NK-92 (cell line): ENCODE results near the gene TSPAN10.
"Not testable (repeated sequence)": the region's sequence is repeated elsewhere in the genome, so short reads cannot be mapped to it uniquely, and the experiment has no call there.

Experiments used
- DNase-seq: peaks from one replicate; lab custom pipeline; 2025; ENCODE audit not compliant: unreplicated experiment; lab: John Stamatoyannopoulos, UW

Gene TSPAN10

GRCh38 chr17:81660441-81660840, 23.4 kb downstream of the TSPAN10 start:
- DNase-seq = no peak

DNA sequence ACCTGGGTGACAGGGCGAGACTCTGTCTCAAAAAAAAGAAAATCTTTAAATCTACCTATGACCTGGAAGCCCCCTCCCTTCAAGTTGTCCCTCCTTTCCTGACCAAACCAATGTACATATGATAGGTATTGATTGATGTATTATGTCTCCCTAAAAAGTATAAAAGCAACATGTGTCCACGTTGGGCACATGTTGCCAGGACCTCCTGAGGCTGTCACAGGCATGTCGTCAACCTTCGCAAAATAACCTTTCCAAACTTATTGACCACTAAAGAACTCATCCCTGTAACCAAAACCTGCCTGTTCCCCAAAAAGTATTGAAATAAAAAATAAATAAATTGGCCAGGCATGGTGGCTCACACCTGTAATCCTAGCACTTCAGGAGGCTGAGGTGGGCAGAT, 25.0 kb downstream of the TSPAN10 start:
- DNase-seq = no peak

DNA sequence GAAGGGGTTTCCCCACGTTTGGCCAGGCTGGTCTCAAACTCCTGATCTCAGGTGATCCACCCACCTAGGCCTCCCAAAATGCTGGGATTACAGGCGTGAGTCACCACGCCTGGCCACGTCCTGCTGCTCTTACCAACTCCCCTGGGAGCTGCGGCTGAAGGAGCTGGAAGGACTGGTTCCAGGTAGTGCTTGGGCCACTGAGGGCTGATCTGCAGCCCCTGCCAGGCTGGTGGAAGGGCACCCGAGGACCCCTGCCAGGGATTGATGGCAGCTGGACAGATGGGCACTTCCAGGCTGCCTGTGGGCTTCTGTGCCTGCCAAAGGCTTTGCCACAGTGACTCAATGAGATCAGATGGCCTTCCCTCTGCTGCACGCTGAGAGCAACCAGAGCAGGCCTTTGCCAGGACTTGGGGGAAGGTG, 27.1 kb downstream of the TSPAN10 start:
- DNase-seq = no peak

GRCh38 chr17:81665205-81666091, 28.5 kb downstream of the TSPAN10 start:
- no peak for DNase-seq

- DNase-seq = no peak
Measured at GRCh38 chr17:81666092-81666341, 29.0 kb downstream of the TSPAN10 start.

- DNase-seq = peak; percentile 66
Measured at GRCh38 chr17:81666342-81667191, 29.6 kb downstream of the TSPAN10 start, which contains the start of the genes CCDC137 and OXLD1. Gene CCDC137 (plus strand): TSS chr17:81666737. CDS start chr17:81666767, 30 bp downstream. Gene OXLD1 (minus strand): TSS chr17:81666605. CDS start chr17:81666577, 28 bp downstream.

GRCh38 chr17:81667754-81668153, 30.8 kb downstream of the TSPAN10 start:
- no peak for DNase-seq

GRCh38 chr17:81672504-81672903, 35.5 kb downstream of the TSPAN10 start:
- no peak for DNase-seq

DNA sequence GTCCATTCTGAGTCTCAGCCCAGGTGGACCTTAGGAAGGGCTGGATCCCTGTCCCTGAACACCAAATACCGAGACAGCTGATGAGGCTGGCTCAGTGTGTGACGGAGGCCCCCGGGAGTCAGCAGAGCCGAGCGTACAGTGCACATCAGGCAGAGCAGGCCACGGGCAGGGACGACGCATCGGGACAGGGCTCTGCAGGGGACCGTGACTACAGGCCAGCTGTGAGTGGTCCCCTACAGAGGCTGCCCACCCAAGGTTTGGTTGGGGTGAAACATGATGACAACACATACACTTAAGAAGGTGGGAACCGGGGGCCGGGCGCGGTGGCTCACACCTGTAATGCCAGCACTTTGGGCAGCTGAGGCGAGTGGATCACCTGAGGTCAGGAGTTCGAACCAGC, 36.0 kb downstream of the TSPAN10 start:
- no peak for DNase-seq

- no peak for DNase-seq
Measured at GRCh38 chr17:81673561-81674258, 36.7 kb downstream of the TSPAN10 start.

DNA sequence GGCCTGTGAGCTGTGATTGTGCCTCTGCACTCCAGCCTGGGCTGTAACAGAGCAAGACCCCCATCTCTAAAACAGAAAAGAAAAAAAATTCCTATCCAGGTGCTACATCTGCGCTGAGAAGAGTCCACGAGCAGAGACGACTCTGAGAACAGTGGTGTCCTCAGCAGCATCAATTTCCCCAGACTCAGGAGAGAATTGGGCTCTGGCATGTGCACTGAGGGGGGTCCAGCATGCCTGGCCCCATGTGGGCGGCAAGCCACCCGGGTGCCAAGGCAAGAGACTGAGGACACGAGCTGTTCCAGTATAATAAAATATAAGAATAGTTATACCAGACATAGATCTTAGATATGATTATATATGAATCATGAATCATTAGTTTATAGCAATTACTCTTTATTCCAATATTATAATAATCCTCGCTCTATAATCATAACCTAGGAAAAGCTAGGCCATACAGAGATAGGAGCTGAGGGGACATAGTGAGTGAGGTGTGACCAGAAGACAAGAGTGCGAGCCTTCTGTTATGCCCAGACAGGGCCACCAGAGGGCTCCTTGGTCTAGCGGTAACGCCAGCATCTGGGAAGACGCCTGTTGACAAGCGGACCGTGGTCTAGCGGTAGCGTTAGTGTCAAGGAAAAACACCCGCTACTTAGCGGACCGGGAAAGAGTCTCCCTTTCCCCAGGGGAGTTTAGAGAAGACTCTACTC, 38.7 kb downstream of the TSPAN10 start:
- DNase-seq = not testable (repeated sequence)

DNA sequence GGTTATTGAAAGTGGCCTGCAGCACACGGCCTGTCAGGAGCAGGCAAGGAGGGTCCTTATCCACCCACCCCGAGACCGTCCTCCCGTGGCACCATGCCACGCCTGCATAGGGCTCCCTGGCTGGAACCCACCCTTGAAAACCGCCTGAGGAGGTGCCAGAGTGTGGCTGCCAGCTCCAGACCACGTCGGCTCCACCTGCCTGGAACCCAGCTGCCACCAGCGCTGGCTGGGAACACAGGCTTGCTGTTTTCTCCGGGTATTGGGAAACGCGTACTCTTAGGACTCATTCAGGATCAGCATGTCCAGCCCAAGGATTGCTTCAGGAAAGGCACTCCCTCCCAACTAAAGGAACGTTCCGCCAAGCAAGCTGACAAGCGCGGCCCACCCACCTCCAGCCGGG, 39.9 kb downstream of the TSPAN10 start:
- no peak for DNase-seq

- DNase-seq = no peak
Measured at GRCh38 chr17:81680150-81680549, 43.2 kb downstream of the TSPAN10 start.

- no peak for DNase-seq
Measured at GRCh38 chr17:81681672-81682071, 44.7 kb downstream of the TSPAN10 start.

DNA sequence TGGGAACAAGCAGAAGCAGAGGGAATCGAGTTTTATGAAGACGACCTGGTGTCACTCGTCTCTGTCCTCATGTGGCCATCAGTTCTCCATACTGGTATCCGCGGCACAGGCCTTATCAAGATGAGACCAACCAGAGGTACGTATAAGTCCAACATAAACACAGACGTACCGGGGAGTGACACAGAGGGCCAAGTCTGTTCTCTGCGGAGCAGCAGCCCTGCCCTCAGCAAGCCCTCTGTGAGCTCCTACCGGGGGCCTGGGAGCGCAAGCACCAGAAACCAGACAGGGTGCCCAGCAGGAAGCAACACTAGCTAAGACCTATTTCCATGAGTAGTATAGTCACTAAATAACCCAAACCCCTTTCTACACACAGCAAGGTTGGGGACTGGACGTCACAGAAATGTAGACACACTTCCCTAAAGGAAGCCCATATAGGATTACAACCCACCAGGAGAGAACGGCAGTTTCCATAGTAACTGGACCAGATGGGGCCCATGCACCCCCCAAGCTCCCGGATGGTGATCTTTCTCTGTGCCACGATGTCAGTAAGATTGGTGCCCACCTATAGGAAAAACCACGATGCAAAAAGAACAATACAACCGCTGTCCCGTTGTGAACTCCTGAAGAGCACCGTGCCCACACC, 45.7 kb downstream of the TSPAN10 start:
- DNase-seq = no peak

DNA sequence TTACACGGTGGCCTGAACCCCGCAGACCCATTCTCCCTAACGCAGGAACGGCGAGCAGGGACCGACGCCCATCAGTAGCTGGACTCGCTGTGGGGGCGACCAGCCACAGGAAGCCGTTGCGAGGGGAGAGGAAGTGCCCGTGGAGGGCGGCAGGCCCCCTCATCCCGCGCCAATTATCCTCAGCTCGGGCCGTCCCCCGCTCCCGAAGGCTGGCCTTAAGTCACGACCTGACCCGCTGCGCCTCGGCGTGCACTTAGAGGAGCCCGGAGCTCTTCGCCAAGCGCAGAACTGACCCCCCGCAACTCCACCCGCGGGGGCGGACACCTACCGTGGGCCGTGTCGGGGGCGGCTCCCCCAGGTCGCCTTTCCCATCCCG, 46.2 kb downstream of the TSPAN10 start:
- no peak for DNase-seq

DNA sequence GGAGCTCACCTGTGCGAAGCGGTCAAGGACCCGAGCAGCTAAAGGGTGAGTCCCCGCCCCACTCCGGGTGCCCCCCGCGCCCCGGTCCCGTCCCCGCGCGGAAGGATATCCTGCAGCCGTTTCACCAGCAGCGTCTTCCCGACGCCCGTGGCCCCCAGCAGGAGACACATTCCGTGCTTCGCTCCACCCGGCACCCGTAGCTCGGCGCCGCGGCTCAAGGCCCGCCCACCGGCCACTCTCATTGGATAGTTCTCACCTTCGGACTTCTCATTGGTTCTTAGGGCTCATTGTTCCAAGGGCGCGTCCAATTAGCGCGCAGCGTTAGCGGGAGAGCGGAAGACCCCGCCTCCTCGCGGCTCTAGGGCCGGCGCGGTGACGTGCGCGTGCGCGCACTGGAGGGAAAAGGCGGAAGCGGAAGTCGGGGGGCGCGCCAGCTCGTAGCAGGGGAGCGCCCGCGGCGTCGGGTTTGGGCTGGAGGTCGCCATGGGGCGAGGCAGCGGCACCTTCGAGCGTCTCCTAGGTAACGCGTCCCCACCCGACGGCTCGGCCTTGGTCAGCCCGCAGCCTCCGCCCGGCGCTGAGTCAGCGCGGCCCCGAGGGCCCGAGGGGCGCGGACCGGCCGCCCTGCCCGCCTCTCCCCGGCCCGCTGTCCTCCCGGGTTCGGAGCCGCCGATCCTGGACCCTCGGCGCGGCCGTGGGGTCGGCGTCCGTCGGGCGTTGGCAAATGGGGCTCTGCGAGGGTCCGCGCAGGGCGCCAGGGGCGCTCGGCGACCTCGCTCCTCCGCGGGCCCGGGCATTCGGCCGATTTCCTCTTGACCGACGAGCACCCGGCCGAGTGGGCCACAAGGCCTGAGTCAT, 46.8 kb downstream of the TSPAN10 start, which contains the start of the genes ARL16 and HGS:
ARL16 (minus strand) TSS at position 214 of the 858 bp plus-strand sequence; CDS start at position 170, 44 bp downstream.
HGS (plus strand) TSS at position 428 of the 858 bp plus-strand sequence; CDS start at position 484, 56 bp downstream.
- peak; percentile 88 for DNase-seq

DNA sequence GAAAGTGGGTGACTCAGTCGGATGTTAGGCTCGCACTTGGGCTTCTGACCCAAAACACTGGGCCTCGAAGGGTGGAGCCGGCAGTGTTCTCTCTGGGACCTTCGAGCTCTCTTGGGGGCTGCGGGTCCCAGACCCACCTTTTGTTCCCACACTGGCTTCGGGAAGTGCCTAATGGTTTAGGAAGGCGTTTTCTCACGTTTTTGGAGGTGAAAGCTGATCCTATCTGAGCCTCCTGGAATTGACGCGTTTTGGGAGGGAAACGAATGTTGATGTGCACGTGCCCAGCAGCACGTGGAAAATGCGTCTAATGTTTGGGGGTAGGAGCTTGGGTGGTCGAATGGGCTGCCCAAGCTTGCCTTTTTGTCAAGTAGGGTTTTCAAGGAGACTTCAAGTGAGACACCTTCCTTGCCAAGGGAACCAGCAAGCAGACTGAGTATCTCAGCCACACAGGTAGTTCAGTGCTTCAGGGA, 47.5 kb downstream of the TSPAN10 start:
- DNase-seq = no peak

- DNase-seq = no peak
Measured at GRCh38 chr17:81685108-81685507, 48.1 kb downstream of the TSPAN10 start.
